MM.1S (cell line): ENCODE results near the gene CPAMD8.

Source experiments
- DNase-seq: peaks from one replicate; pipeline ENCODE4 v3.0.0-alpha.2; 2015
- H2AFZ ChIP-seq: fragments of 300-600 bp; sonication (generic); 2 replicates; pipeline ENCODE4 v1.6.0; 2016; ENCODE audit warnings: antibody characterized with exemption, low read length
- H3F3A ChIP-seq: fragments of 300-600 bp; sonication (generic); 2 replicates; pipeline ENCODE4 v1.6.1; 2016; ENCODE audit warnings: mild to moderate bottlenecking, antibody characterized with exemption, low read length, moderate library complexity, mixed read lengths; ENCODE audit not compliant: insufficient read depth
- H3K27ac ChIP-seq: fragments of 300-600 bp; sonication (generic); 2 replicates; pipeline ENCODE4 v1.5.1; 2016; ENCODE audit warnings: mild to moderate bottlenecking, low read length
- H3K27me3 ChIP-seq: fragments of 300-600 bp; sonication (generic); replicated peaks from 2 replicates; pipeline ENCODE4 v1.6.0; 2016; ENCODE audit warnings: low read length; ENCODE audit not compliant: insufficient read depth
- H3K36me3 ChIP-seq: fragments of 300-600 bp; sonication (generic); replicated peaks from 2 replicates; pipeline ENCODE4 v1.6.1; 2016; ENCODE audit warnings: mild to moderate bottlenecking, low read length, mixed read lengths; ENCODE audit not compliant: insufficient read depth
- H3K4me1 ChIP-seq: fragments of 300-600 bp; sonication (generic); 2 replicates; pipeline ENCODE4 v1.6.1; 2016; ENCODE audit warnings: low read length, mixed read lengths
- H3K4me2 ChIP-seq: fragments of 300-600 bp; sonication (generic); 2 replicates; pipeline ENCODE4 v1.6.0; 2016; ENCODE audit warnings: low read depth, low read length
- H3K4me3 ChIP-seq: fragments of 300-600 bp; sonication (generic); 2 replicates; pipeline ENCODE4 v1.5.1; 2016; ENCODE audit warnings: low read length, mixed read lengths
- H3K79me2 ChIP-seq: fragments of 300-600 bp; sonication (generic); 2 replicates; pipeline ENCODE4 v1.6.1; 2016; ENCODE audit warnings: mixed run types, low read length, mixed read lengths
- H3K9ac ChIP-seq: fragments of 300-600 bp; sonication (generic); 2 replicates; pipeline ENCODE4 v1.6.1; 2016; ENCODE audit warnings: low read length, mixed read lengths
- H3K9me2 ChIP-seq: fragments of 300-600 bp; sonication (generic); replicated peaks from 2 replicates; pipeline ENCODE4 v1.6.1; 2016; ENCODE audit warnings: mild to moderate bottlenecking, low read length, mixed read lengths; ENCODE audit not compliant: insufficient read depth
- H3K9me3 ChIP-seq: fragments of 300-600 bp; sonication (generic); replicated peaks from 2 replicates; pipeline ENCODE4 v1.6.1; 2016; ENCODE audit warnings: mild to moderate bottlenecking, low read length, mixed read lengths; ENCODE audit not compliant: insufficient read depth
- H4K20me1 ChIP-seq: fragments of 300-600 bp; sonication (generic); 2 replicates; pipeline ENCODE4 v1.6.1; 2016; ENCODE audit warnings: mild to moderate bottlenecking, low read length, moderate library complexity, mixed read lengths; ENCODE audit not compliant: insufficient read depth
- EZH2 ChIP-seq: fragments of 300-600 bp; sonication (generic); optimal IDR thresholded peaks from 2 replicates; pipeline ENCODE3; 2017; ENCODE audit warnings: low read depth, mild to moderate bottlenecking, antibody characterized with exemption, low read length, mixed read lengths
- EZH2phosphoT487 ChIP-seq: fragments of 300-600 bp; sonication (generic); IDR thresholded peaks from 2 replicates; pipeline ENCODE4 v1.6.1; 2018; ENCODE audit warnings: antibody characterized with exemption, low read length
- TF ChIP-seq, protein P1 (sequence below): fragments of 300-600 bp; sonication (generic); IDR thresholded peaks from 2 replicates; pipeline ENCODE4 v1.5.1; 2016; ENCODE audit warnings: antibody characterized with exemption, low read length, mixed read lengths

CPAMD8 gene

DNA sequence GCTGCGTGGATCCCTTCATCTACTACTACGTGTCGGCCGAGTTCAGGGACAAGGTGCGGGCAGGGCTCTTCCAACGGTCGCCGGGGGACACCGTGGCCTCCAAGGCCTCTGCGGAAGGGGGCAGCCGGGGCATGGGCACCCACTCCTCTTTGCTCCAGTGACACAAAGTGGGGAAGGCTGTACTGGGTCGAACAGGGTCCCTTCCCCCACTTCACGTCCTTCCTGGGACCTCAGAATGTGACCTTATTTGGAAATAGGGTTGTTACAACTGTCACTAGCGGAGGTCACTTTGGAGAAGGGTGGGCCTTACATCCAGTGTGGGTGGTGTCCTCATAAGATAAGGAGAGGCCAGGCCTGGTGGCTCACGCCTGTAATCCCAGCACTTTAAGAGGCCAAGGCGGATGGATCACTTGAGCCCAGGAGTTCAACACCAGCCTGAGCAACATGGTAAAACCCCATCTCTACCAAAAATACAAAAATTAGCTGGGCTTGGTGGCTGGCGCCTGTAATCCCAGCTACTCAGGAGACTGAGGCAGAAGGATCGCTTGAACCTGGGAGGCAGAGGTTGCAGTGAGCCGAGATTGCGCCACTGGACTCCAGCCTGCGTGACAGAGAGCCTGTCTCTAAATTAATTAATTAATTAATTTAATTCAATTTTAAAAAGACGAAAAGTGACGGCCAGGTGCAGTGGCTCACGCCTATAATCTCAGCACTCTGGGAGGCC, 136.0 kb downstream of the CPAMD8 start:
- no peak for TF ChIP-seq EZH2
- TF ChIP-seq, protein P1, sequence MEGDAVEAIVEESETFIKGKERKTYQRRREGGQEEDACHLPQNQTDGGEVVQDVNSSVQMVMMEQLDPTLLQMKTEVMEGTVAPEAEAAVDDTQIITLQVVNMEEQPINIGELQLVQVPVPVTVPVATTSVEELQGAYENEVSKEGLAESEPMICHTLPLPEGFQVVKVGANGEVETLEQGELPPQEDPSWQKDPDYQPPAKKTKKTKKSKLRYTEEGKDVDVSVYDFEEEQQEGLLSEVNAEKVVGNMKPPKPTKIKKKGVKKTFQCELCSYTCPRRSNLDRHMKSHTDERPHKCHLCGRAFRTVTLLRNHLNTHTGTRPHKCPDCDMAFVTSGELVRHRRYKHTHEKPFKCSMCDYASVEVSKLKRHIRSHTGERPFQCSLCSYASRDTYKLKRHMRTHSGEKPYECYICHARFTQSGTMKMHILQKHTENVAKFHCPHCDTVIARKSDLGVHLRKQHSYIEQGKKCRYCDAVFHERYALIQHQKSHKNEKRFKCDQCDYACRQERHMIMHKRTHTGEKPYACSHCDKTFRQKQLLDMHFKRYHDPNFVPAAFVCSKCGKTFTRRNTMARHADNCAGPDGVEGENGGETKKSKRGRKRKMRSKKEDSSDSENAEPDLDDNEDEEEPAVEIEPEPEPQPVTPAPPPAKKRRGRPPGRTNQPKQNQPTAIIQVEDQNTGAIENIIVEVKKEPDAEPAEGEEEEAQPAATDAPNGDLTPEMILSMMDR: no peak
- no peak for TF ChIP-seq EZH2phosphoT487
- H3F3A ChIP-seq: no peaks in the 10 kb centered on the region
- no peak overlapping the region for H3K27ac ChIP-seq

GRCh38 chr19:16889883-16890460, 136.6 kb downstream of the CPAMD8 start:
- no peak overlapping the region for H3K4me3 ChIP-seq
- no peak overlapping the region for H2AFZ ChIP-seq
- no peaks in the 10 kb centered on the region for H3K9me3 ChIP-seq

More for the DNA sequence above, 136.0 kb downstream of the CPAMD8 start:
- H3K9me3 ChIP-seq: no peaks in the 10 kb centered on the region
- no peak overlapping the region for H2AFZ ChIP-seq
- H3K9me2 ChIP-seq: no peaks in the 10 kb centered on the region
- H3K4me3 ChIP-seq: no peak overlapping the region
- no peaks in the 10 kb centered on the region for H3K27me3 ChIP-seq
- DNase-seq: no peak
- H4K20me1 ChIP-seq: no peaks in the 10 kb centered on the region
- H3K4me2 ChIP-seq: no peak overlapping the region
- H3K36me3 ChIP-seq: no peaks in the 10 kb centered on the region
- no peaks in the 10 kb centered on the region for H3K79me2 ChIP-seq
- peaks cover 31% of the 10 kb centered on the region for H3K4me1 ChIP-seq
- H3K9ac ChIP-seq: no peak overlapping the region

GRCh38 chr19:16889366-16889882, 137.2 kb downstream of the CPAMD8 start:
- Histone ChIP-seq H2AFZ (no peak overlapping the region), H3K27ac (no peak overlapping the region), H3K4me2 (peak overlapping the region; percentile 76), H3K4me1 (peaks cover 31% of the 10 kb centered on the region), H3K36me3 (no peaks in the 10 kb centered on the region), H3K4me3 (peak overlapping the region; percentile 48), H3K9me2 (no peaks in the 10 kb centered on the region), H3F3A (no peaks in the 10 kb centered on the region), H3K27me3 (no peaks in the 10 kb centered on the region), H3K9me3 (no peaks in the 10 kb centered on the region), H4K20me1 (no peaks in the 10 kb centered on the region), H3K79me2 (no peaks in the 10 kb centered on the region), H3K9ac (peak overlapping the region; percentile 41; the same call in 1 of the 2 replicates)
- DNase-seq: no peak
- TF ChIP-seq, protein P1: no peak
- no peak for TF ChIP-seq EZH2phosphoT487
- TF ChIP-seq EZH2: no peak

More at GRCh38 chr19:16889883-16890460, 136.6 kb downstream of the CPAMD8 start:
- no peaks in the 10 kb centered on the region for H3K36me3 ChIP-seq
- H3K9me2 ChIP-seq: no peaks in the 10 kb centered on the region
- no peaks in the 10 kb centered on the region for H3F3A ChIP-seq
- H3K27me3 ChIP-seq: no peaks in the 10 kb centered on the region
- H3K27ac ChIP-seq: no peak overlapping the region
- no peak overlapping the region for H3K9ac ChIP-seq
- no peak overlapping the region for H3K4me2 ChIP-seq
- no peak for TF ChIP-seq EZH2phosphoT487
- TF ChIP-seq, protein P1: no peak
- TF ChIP-seq EZH2: no peak
- H4K20me1 ChIP-seq: no peaks in the 10 kb centered on the region
- no peak for DNase-seq
- H3K4me1 ChIP-seq: peaks cover 31% of the 10 kb centered on the region
- H3K79me2 ChIP-seq: no peaks in the 10 kb centered on the region
